Naive thymus-derived CD4-positive, alpha-beta T cell (primary cell): ENCODE results near the gene CASKIN1. TPM values are rescaled to one million over a fixed set of nuclear protein-coding genes. Genes with fewer than 3 reads are reported as not detected.

Source experiments
- ATAC-seq: fragments of 150-1000 bp; cut with Tn5 transposase; 2 replicates; pipeline ENCODE4 v1.10.0; 2021; ENCODE audit warnings: mild to moderate bottlenecking, moderate library complexity
- CTCF ChIA-PET: fragments of 350-600 bp; sonication (Branson Sonifier 250); formaldehyde crosslinking; loops from one replicate; lab custom pipeline; 2021; ENCODE audit warnings: antibody characterized with exemption; lab: Charles Lee
- POLR2A ChIA-PET: fragments of 350-600 bp; sonication (Branson Sonifier 250); formaldehyde crosslinking; loops from one replicate; lab custom pipeline; 2021; ENCODE audit warnings: antibody characterized with exemption, inconsistent platforms; lab: Charles Lee
- DNase-seq, 9 donors: peaks; one replicate each; pipeline versions ENCODE4 v3.0.0 to v3.0.0-alpha.2; 2020 to 2022; ENCODE audit warnings: mixed read lengths in 1 of 9
- H3K27ac ChIP-seq: one replicate; pipeline ENCODE4 v1.7.0; 2013; ENCODE audit warnings: mild to moderate bottlenecking, low read depth, low read length, moderate library complexity
- H3K27me3 ChIP-seq, 2 donors: one replicate each; pipeline ENCODE4 v1.7.0; 2013; ENCODE audit warnings: low read length in 2 of 2, mild to moderate bottlenecking in 2 of 2, moderate library complexity in 2 of 2; ENCODE audit not compliant: control insufficient read depth in 2 of 2, insufficient read depth in 2 of 2
- H3K36me3 ChIP-seq, 3 experiments: 1 replicate in 2 of 3; 2 replicates in 1 of 3; pipeline ENCODE4 v1.7.0; 2013; ENCODE audit warnings: low read length in 3 of 3, mild to moderate bottlenecking in 3 of 3, moderate library complexity in 1 of 3; ENCODE audit not compliant: insufficient read depth in 3 of 3, control insufficient read depth in 2 of 3
- H3K4me1 ChIP-seq, 2 donors: one replicate each; pipeline ENCODE4 v1.7.0; 2013; ENCODE audit warnings: low read length in 2 of 2, mild to moderate bottlenecking in 2 of 2, moderate library complexity in 1 of 2; ENCODE audit not compliant: control insufficient read depth in 2 of 2, insufficient read depth in 2 of 2
- H3K4me3 ChIP-seq: 2 replicates; pipeline ENCODE4 v1.7.0; 2013; ENCODE audit warnings: mild to moderate bottlenecking, low read length
- H3K9me3 ChIP-seq, 3 experiments: 1 replicate in 2 of 3; 2 replicates in 1 of 3; pipeline ENCODE4 v1.7.0; 2013; ENCODE audit warnings: low read length in 3 of 3; ENCODE audit not compliant: control insufficient read depth in 2 of 3
- H3K27ac Mint-ChIP-seq, 9 donors: one replicate each; pipeline ENCODE4 v1.8.0; 2020 to 2022; ENCODE audit warnings: mixed read lengths in 9 of 9, mild to moderate bottlenecking in 8 of 9, moderate library complexity in 5 of 9, inconsistent platforms in 2 of 9
- H3K27me3 Mint-ChIP-seq, 5 donors: one replicate each; pipeline ENCODE4 v1.8.0; 2021 to 2022; ENCODE audit warnings: mixed read lengths in 5 of 5, mild to moderate bottlenecking in 1 of 5
- H3K36me3 Mint-ChIP-seq, 5 donors: one replicate each; pipeline ENCODE4 v1.8.0; 2020 to 2022; ENCODE audit warnings: mixed read lengths in 5 of 5, mild to moderate bottlenecking in 3 of 5, inconsistent platforms in 1 of 5
- H3K4me1 Mint-ChIP-seq, 7 donors: one replicate each; pipeline ENCODE4 v1.8.0; 2020 to 2022; ENCODE audit warnings: mixed read lengths in 7 of 7, mild to moderate bottlenecking in 3 of 7, inconsistent platforms in 1 of 7
- H3K4me3 Mint-ChIP-seq, 10 donors: one replicate each; pipeline ENCODE4 v1.8.0; 2020 to 2022; ENCODE audit warnings: mild to moderate bottlenecking in 10 of 10, mixed read lengths in 10 of 10, moderate library complexity in 6 of 10, inconsistent platforms in 2 of 10
- H3K9me3 Mint-ChIP-seq, 11 donors: one replicate each; pipeline ENCODE4 v1.8.0; 2020 to 2022; ENCODE audit warnings: mixed read lengths in 11 of 11, mild to moderate bottlenecking in 4 of 11, inconsistent platforms in 1 of 11, moderate library complexity in 1 of 11
- intact Hi-C, 2 donors: fragments of 100-400 bp; cut with micrococcal nuclease; formaldehyde crosslinking; loops; one replicate each; pipeline ENCODE4 v1.15.1; 2023
- polyA plus RNA-seq, 2 donors: library from polyadenylated mRNA; unstranded; fragments of 300-500 nt; fragmentation: Illumina TruSeq; gene quantifications; one replicate each; pipeline ENCODE4 v1.2.3, GENCODE V29; 2021
- total RNA-seq, 6 experiments: library from RNA in 5 of 6; stranded (reverse) in 5 of 6; gene quantifications; 1 replicate in 5 of 6; 2 replicates in 1 of 6; pipeline ENCODE4 v1.2.3 and lab custom pipeline; 2021 to 2026

The CASKIN1 gene
- total and polyA plus RNA-seq, 7 experiments from 2014 or later, result 0.19 TPM; not detected in 6

- DNase-seq (no peak), ATAC-seq (no peak)
- H3K9me3 Mint-ChIP-seq, result no peaks in the 10 kb centered on the region
- intact Hi-C loops, result no loop called here
- H3K4me3 Mint-ChIP-seq, result no peak overlapping the region
- POLR2A ChIA-PET, result interaction anchor here (1.3 kb wide), 1 partner anchor 10 kb away, joined by 3 read pairs; no protein-coding TSS in a partner anchor
- CTCF ChIA-PET, result interaction anchor here (1.0 kb wide), 1 partner anchor 158 kb away, joined by 3 read pairs; no protein-coding TSS in a partner anchor
- Histone ChIP-seq H3K9me3 (no peaks in the 10 kb centered on the region), H3K4me3 (no peak overlapping the region), H3K27ac (no peak overlapping the region), H3K36me3 (peaks cover 0 to 14% (median 3%) of the 10 kb centered on the region in 3 experiments), H3K27me3 (no peaks in the 10 kb centered on the region), H3K4me1 (peaks cover 0 to 7% of the 10 kb centered on the region in 2 donors)
- no peaks in the 10 kb centered on the region for H3K27me3 Mint-ChIP-seq
- peaks cover 6 to 16% (median 13%) of the 10 kb centered on the region in 7 donors for H3K4me1 Mint-ChIP-seq
- peak overlapping the region in 1 of 9 donors; percentile 51 for H3K27ac Mint-ChIP-seq
- H3K36me3 Mint-ChIP-seq, result peaks cover 0 to 13% (median 0%) of the 10 kb centered on the region in 5 donors
Measured at GRCh38 chr16:2161911-2162310, 34.5 kb downstream of the CASKIN1 start.

GRCh38 chr16:2160915-2161551 lies 35.4 kb downstream of the CASKIN1 start:
- ATAC-seq, result no peak
- Mint-ChIP-seq H3K27me3 (no peaks in the 10 kb centered on the region), H3K9me3 (no peaks in the 10 kb centered on the region), H3K27ac (no peak overlapping the region), H3K4me3 (no peak overlapping the region), H3K4me1 (peaks cover 14 to 25% (median 20%) of the 10 kb centered on the region in 7 donors), H3K36me3 (peaks cover 0 to 10% (median 0%) of the 10 kb centered on the region in 5 donors)
- Histone ChIP-seq H3K27ac (no peak overlapping the region), H3K27me3 (no peaks in the 10 kb centered on the region), H3K4me1 (peaks cover 0 to 14% of the 10 kb centered on the region in 2 donors), H3K9me3 (no peaks in the 10 kb centered on the region), H3K36me3 (peaks cover 0 to 5% (median 3%) of the 10 kb centered on the region in 3 experiments), H3K4me3 (no peak overlapping the region)
- POLR2A ChIA-PET, result interaction anchor here (1.3 kb wide), 1 partner anchor 9 kb away, joined by 3 read pairs; no protein-coding TSS in a partner anchor
- DNase-seq, result no peak
- CTCF ChIA-PET, result no interaction called here
- intact Hi-C loops, result no loop called here

DNA sequence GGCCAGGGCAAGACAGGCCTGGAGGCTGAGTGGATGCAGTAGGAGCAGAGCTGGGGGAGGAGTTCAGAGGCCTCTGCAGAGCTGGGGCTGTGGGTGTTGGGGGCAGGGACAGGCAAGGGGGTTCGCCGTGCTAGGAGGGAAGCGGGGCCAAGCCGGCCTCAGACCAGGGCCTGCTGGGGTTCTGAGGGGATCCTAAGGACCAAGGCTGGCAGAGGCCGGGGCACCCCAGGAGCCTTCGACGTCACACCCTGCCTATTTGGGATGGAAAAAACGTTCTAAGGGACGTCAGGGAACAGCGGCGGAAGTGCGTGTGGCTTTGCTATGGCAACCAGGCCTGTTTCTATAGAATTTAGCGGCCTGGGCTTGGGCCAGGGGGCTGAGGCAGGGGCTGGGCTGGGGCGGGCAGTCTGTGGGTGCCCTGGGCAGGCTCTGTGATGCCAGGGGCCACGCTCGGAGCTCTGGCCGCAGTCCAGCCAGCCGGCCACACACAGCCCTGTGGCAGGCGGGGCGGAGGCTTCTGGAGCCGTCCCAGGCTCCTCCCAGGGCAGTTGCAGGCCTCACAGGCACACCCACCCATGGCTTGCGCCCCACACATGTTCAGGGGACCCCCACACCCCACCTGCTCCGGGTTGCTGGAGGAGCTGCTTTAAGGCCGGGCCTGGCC lies 37.1 kb downstream of the CASKIN1 start:
- DNase-seq (no peak), ATAC-seq (no peak)
- Mint-ChIP-seq H3K4me3 (no peak overlapping the region), H3K27me3 (no peaks in the 10 kb centered on the region), H3K9me3 (no peaks in the 10 kb centered on the region), H3K36me3 (peaks cover 0 to 12% (median 0%) of the 10 kb centered on the region in 5 donors), H3K4me1 (peaks cover 20 to 37% (median 27%) of the 10 kb centered on the region in 7 donors), H3K27ac (peak overlapping the region in 2 of 9 donors; percentile 19)
- ChIA-PET POLR2A (no interaction called here), CTCF (no interaction called here)
- Histone ChIP-seq H3K36me3 (no peaks in the 10 kb centered on the region), H3K27ac (no peak overlapping the region), H3K4me3 (no peak overlapping the region), H3K27me3 (no peaks in the 10 kb centered on the region), H3K4me1 (peaks cover under 1 to 22% of the 10 kb centered on the region in 2 donors), H3K9me3 (no peaks in the 10 kb centered on the region)
- intact Hi-C loops, result loop anchor here (5.0 to 10.0 kb wide), 10 partner anchors 48 to 852 kb away; partner anchors contain the start of genes NUBP2 (in 2 of the 2), SPSB3 (in 2 of the 2), CCNF (in 1 of the 2) and E4F1 (in 1 of the 2)

- H3K36me3 Mint-ChIP-seq, result peaks cover 0 to 21% (median 0%) of the 10 kb centered on the region in 5 donors
- no peaks in the 10 kb centered on the region for H3K36me3 ChIP-seq
- intact Hi-C loops, result loop anchor here (5.0 to 10.0 kb wide), 10 partner anchors 49 to 851 kb away; partner anchors contain the start of genes NUBP2 (in 2 of the 2), SPSB3 (in 2 of the 2), CCNF (in 1 of the 2) and E4F1 (in 1 of the 2)
- H3K9me3 Mint-ChIP-seq, result no peaks in the 10 kb centered on the region
- peaks cover 20 to 47% (median 36%) of the 10 kb centered on the region in 7 donors for H3K4me1 Mint-ChIP-seq
- H3K27ac Mint-ChIP-seq, result no peak overlapping the region
- no peaks in the 10 kb centered on the region for H3K27me3 Mint-ChIP-seq
- ATAC-seq, result no peak
- POLR2A ChIA-PET, result no interaction called here
- no peak overlapping the region for H3K27ac ChIP-seq
- no peaks in the 10 kb centered on the region for H3K27me3 ChIP-seq
- peak overlapping the region in 1 of 10 donors; percentile 99 for H3K4me3 Mint-ChIP-seq
- no peaks in the 10 kb centered on the region for H3K9me3 ChIP-seq
- DNase-seq, result no peak
- no peak overlapping the region for H3K4me3 ChIP-seq
- CTCF ChIA-PET, result interaction anchor here (1.2 kb wide), 1 partner anchor 18 kb away, joined by 3 read pairs; no protein-coding TSS in a partner anchor
- peaks cover 10 to 33% of the 10 kb centered on the region in 2 donors for H3K4me1 ChIP-seq
Measured at GRCh38 chr16:2158262-2158638, 38.2 kb downstream of the CASKIN1 start.

DNA sequence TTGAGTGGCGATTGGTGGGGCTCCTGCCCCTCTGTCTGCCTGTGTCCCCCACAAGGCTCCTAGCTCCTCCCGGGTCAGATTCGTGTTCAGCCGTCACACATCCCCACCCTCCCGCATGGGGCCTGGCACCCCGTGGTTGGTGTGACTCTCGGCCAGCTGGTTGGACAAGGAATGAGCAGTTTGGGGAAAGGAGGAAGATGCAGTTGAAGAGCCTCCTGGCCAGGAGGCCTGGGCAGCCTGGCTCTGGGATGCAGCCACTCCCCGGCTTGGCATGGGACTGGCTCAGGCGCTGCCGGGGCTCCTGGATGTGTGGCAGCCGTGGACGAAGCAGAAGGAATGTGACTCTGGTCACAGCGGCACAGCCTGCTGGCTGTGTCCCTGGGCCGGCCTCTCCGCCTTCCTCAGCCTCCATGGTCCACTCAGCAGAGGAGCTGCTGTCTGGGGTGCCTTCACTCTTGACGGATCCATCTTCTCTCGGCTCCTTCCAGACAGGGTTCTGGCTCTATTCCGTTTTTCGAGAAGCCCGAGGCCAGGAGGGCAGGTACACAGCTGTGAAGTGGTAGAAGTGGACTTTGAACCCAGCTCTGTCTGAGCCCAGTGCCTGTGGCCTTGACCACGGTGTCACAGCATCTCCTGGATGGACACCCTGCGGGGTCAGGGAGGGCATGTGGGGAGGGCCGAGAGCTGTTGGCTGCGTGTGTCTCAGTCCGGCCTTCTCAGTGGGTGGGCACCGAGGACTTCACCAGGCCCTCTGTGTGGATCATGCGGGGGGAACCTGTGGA lies 38.7 kb downstream of the CASKIN1 start:
- H3K36me3 ChIP-seq, result no peaks in the 10 kb centered on the region
- CTCF ChIA-PET, result interaction anchor here (1.2 kb wide), 1 partner anchor 17 kb away, joined by 3 read pairs; no protein-coding TSS in a partner anchor

More for the DNA sequence above, 38.7 kb downstream of the CASKIN1 start:
- peaks cover 16 to 39% of the 10 kb centered on the region in 2 donors for H3K4me1 ChIP-seq
- Mint-ChIP-seq H3K4me1 (peaks cover 20 to 53% (median 39%) of the 10 kb centered on the region in 7 donors), H3K4me3 (peak overlapping the region in 9 of 10 donors; percentile 68 to 99 (median 93)), H3K9me3 (no peaks in the 10 kb centered on the region), H3K27ac (peak overlapping the region in 5 of 9 donors; percentile 10 to 86 (median 47)), H3K36me3 (peaks cover 0 to 20% (median 0%) of the 10 kb centered on the region in 5 donors), H3K27me3 (no peaks in the 10 kb centered on the region)
- POLR2A ChIA-PET, result no interaction called here
- H3K9me3 ChIP-seq, result no peaks in the 10 kb centered on the region
- DNase-seq (no peak), ATAC-seq (no peak)
- H3K27ac ChIP-seq, result no peak overlapping the region
- intact Hi-C loops, result loop anchor here (5.0 to 10.0 kb wide), 10 partner anchors 50 to 850 kb away; partner anchors contain the start of genes NUBP2 (in 2 of the 2), SPSB3 (in 2 of the 2), CCNF (in 1 of the 2) and E4F1 (in 1 of the 2)
- H3K27me3 ChIP-seq, result no peaks in the 10 kb centered on the region
- no peak overlapping the region for H3K4me3 ChIP-seq
